ENCODE measurements around the gene KIF6. TPM values are rescaled to one million over a fixed set of nuclear protein-coding genes. Genes with fewer than 3 reads are reported as not detected.
A peak's percentile ranks its signal among the peaks of the same experiment; 100 is the strongest.
"Not testable (repeated sequence)": the region's sequence is repeated elsewhere in the genome, so short reads cannot be mapped to it uniquely, and the experiment has no call there.

KIF6 gene
- polyA plus RNA-seq, 4 donors = 0.72 to 5.5 (median 4.1) TPM

DNA sequence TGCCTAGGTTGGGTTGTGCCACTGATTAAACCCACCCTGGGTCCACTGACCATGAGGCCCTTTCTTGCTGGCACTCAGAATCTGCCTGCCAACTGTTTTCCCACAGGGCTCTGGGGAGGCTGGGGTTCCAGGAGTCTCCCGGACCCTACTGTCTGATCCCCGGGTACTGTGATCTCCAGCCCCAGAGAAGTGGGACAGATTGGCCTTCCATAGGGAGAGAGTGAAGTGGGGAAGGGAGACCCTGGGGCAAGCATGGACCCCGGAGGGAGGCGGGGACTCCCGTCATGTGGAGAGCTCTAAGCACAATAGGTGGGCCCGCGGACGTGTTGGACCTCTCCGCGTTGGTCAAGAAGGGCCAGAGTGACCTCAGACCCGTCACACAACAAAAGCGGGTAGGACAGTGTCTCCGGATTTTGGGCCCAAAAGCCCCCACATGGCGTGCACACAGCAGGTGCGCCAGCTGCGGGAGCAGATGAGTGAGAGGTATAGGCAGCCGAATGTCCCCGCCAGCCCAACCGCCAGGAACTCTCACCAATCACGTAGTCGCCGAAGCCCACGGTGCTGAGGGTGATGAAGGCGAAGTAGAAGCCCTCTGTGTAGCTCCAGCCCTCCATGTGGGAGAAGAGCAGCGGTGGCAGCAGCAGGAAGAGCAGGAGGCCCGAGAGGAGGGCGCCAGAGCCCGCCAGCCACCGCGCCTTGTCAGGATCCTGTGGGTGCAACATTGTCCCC lies 421.6 kb downstream of the KIF6 start:
- DNase-seq (ENCODE audit: low read depth in 4 of 4, low spot score in 3 of 4) = no peak

DNA sequence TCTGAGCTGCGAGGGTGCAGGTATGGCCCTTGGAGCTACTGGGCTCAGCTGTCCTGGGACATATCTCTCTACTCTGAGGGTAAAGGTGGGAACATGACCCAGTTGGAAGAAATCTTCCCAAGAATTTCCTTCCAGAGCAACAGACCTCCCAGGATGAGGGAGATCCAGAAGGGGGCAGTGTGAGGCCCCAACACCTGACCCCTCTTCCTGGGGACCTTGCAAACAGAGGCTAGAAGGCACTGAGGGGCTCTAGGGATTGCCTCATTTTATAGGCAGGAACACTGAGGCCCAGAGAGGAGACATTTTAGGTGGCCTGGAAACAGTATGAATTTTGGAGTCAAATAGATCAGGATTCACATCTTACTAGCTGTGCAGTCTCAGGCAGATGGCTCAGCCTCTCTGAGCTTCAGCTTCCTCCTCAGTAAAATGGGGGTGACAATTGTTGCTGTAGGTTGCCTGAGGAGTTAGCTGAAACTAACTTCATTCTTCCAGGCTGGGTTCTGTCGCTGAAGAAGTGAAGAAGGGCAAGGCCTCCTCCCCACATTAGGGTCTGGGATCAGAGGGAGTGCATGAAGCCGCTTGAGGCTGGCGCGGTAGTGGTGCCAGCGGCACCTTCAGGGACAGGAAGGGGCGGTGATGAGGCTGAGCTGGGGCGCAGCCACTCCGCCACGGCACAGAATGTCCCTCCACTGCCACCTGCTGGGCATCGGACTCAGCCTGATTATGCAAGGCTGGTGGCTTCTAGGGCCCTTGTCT lies 422.4 kb downstream of the KIF6 start:
- DNase-seq (ENCODE audit: low read depth in 4 of 4, low spot score in 3 of 4) = peak in 2 of 4 donors; percentile 34 to 62

DNA sequence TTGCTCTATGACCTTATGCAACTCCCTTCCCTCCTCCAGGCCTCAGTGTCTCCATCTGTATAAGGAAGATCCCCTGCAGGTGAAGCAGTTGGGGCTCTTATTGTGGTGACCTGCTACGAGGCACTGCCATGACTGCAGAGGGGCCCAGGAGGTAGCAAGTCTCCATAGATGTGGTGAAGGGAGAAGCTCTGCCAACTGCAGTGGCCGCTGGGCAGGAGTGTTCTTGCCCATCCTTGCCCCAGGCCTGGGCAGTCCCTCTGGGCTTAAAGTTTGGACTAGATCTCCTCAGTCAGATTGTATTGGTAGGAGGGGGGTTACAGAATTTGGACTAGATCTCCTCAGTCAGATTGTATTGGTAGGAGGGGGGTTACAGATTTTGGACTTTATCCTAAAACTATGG lies 423.2 kb downstream of the KIF6 start:
- DNase-seq (ENCODE audit: low read depth in 4 of 4, low spot score in 3 of 4) = no peak

DNA sequence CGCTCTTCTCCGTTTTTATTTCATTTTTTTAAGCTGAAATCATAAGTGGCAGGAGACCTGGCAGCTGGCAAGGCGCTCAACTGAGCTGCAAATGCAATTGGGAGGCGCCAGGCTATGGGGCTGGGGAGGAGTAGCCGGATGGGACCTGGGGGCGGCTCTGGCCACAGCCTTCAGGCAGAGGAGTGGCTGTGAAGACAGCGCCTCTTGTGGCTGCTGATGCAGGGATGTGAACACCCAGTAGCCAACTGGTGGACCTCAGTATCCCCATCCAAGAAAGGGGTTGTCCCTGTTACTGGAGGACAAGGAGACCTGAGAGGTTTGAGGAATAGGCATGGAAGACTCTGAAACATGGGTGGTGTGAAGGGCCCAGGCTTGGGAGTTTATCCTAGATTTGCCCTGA lies 423.6 kb downstream of the KIF6 start:
- DNase-seq (ENCODE audit: low read depth in 4 of 4, low spot score in 3 of 4) = no peak

DNA sequence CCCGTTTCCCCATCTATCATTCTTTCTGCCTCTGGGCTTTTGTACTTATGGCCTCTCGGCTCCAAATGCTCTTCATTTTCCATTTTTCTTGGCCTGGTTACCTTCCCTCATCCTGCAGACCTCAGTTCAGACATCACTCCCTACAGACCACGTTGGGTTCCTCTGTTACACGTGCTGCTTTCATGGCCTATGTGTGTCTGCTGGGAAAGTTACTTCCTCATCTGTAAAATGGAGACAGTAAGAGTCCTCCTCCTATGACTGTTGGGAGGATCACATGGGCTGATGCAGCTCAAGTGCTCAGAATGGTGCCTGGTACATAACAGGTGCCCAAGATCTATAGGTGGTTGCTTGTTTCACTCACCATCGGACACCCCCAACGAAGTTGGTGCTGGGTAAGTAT lies 424.5 kb downstream of the KIF6 start:
- no peak for DNase-seq (ENCODE audit: low read depth in 4 of 4, low spot score in 3 of 4)

DNA sequence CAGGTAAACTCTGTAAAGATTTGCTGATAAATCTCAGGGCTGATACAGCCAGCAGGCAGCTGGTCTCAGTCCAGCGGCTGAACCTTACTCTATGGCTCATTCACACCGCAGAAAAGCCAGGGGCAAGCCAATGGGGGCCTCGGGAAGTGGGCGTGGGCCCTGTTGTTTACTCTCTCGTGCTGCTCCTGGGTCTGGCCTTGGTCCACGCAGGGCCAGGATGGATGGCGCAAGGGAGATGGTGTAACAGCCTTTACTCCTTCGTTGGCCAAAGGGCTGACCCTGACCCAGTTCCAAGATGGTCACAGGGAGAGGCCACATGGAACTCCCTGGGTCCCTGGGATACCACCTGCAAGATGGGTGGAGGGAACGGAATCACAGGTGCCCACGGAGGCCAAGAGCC lies 427.1 kb downstream of the KIF6 start:
- no peak for DNase-seq (ENCODE audit: low read depth in 4 of 4, low spot score in 3 of 4)

DNA sequence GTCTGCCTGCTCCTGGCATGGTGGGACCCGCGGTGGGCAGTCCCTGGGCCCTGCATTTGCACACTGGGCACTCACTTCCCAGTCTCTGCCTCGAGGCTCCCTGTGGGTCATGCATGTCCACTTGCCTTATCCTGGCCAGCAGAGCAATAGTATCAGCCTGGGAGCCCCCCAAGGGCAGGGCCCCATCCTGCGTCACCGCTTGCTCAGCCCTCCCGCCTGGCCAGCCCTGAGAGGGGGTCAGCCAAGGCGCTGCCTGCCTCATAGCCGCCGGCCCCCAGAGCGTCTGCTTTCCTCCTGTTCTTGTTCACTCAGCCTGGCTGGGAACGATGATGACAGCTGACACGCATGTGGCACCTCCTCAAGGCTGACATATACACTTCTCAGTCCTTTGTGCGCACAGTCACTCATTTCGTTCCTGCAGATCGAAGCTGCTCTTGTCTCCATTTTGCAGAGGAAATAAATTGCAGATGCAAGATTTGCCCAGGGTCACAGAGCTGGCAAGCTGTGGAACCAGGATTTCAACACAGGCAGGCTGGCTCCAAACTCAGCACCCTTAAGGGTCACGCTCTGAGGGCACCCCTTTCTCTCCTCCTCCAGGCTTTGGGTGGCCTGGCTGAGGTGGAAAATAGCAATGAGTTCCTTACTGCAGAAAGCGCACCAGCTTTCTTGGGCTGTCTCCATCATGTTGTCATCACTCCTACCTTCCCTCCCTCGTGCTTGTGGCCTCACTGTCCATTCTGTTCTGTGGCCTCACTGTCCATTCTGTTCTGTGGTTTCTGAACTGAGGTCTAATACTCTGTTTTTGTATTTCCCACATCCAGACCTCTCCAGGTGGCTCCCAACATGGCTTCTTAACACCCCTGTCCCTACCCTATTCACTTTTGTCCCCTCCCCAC lies 428.2 kb downstream of the KIF6 start:
- no peak for DNase-seq (ENCODE audit: low read depth in 4 of 4, low spot score in 3 of 4)

DNA sequence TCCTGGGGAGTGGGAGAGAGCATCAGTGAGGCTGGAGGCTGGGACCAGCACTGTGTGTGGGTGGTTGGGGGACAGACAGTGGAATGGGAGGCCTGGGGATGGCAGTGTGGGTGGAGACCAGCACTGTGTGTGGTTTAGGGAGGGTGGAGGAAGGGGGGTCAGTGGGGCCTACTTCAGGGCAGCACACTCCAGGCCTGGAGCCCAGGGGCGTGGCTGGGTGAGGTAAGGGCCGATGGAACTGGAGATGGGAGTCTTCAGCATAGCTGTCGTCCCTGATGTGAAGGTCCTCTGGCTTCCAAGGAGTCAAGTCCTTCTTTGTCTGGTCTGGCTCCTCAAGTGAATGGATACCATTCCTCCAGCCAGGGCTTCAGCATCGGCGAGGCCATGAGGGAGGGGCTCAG lies 429.6 kb downstream of the KIF6 start:
- no peak for DNase-seq (ENCODE audit: low read depth in 4 of 4, low spot score in 3 of 4)

DNA sequence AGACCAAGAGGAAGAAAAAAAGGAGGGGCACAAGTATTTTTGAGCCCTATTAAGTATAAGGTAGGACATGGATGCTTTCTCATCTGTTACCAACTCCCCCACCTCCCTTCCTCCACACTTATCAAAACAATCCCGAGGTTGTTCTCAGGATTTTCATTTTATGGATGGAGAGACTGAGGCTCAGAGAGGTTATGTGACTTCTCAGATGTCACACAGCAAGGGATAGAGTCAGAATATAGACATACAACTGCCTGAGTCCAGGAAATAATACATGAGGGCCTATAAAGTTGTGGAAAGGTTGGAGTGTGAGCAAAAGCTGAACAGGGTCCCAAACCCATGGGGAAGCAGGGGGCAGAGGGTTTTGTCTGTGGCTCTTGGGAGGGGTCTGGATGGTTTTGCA lies 430.3 kb downstream of the KIF6 start:
- DNase-seq (ENCODE audit: low read depth in 4 of 4, low spot score in 3 of 4) = no peak

DNA sequence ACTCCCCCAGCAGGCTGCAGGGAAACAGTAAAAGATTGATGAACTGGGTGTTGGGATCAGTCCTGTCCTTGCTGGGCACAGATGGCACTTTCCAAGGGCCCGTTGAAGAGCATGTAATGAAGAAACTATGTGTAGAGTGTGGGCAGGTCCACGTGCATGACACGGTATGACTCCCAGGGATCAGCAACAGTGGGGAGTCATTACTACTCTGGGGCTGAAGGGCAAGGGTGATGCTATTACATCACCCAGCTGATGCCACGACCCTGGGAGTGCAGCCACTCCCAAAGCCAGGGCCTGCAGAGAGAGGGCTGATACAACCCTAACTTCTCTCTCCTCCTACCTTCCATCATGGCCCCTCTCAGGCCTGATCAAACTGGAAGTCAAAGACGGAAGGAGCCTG lies 431.1 kb downstream of the KIF6 start:
- DNase-seq (ENCODE audit: low read depth in 4 of 4, low spot score in 3 of 4) = no peak

DNA sequence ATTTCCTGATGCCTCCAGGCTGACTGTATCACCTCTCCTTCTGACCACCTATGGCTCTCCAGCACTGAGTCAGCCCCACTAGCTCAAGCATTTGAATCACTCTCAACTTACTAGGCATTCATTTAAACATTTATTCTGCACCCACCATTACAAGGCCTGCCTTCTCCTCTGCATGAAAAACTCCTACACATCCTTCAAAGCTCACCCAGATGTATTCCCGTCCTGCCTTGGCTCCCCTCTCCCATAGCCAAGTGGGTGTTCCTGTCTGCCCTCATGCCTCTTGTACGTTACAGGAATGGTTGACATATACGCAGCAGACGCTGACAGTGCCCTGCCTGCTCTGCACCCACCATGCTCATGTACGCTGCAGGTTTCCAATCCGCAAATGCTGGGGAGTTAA lies 432.6 kb downstream of the KIF6 start:
- DNase-seq (ENCODE audit: low read depth in 4 of 4, low spot score in 3 of 4) = no peak

DNA sequence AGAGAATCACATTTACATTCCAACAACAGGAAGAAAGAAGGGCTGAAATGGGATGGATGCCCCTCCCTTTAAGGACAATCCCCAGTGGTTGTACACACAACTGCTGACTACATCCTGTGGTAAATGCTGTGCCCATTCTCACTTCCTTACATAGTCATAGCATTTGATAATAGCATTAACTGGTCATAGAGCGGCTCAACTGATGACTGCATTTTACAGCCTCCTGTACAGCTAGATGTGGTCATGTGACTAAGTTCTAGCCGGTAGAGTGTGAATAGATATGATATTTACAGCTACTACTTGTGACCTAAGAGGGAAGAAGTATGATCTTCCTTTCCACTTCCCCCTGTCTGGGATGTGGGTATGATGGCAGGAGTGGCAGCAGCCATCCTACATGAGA lies 435.7 kb downstream of the KIF6 start:
- DNase-seq (ENCODE audit: low read depth in 4 of 4, low spot score in 3 of 4) = no peak

DNA sequence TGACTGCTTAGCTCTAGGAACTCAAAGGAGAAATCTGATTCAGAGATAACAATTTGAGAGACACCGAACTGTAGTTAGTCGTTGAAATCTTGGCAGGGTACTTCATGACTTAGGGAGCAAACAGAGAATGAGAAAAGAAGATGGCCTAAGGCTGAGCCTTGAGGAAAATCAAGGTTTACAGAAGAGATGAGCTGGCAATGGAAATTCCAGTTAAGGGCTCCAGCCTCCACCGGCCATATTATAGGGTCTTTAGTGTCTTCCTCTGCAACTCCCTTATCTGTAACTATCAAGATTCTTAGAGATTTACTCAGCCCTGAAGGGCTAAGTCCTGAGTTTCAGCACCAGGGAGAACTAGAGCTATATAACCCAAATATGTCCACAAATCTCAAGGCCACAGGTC lies 437.6 kb downstream of the KIF6 start:
- DNase-seq (ENCODE audit: low read depth in 4 of 4, low spot score in 3 of 4) = no peak

DNA sequence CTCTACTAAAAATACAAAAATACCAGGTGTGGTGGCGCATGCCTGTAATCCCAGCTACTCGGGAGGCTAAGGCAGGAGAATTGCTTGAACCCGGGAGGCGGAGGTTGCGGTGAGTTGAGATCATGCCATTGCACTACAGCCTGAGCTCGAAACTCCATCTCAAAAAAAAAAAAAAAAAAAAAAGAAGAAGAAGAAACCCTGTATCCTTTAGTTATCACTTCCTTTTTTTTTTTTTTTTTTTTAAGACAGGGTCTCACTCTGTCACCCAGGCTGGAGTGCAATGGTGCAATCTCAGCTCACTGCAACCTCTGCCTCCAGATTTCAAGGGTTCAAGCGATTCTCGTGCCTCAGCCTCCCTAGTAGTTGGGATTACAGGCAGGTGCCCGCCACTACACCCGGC lies 438.6 kb downstream of the KIF6 start:
- not testable (repeated sequence) for DNase-seq (ENCODE audit: low read depth in 4 of 4, low spot score in 3 of 4)

DNA sequence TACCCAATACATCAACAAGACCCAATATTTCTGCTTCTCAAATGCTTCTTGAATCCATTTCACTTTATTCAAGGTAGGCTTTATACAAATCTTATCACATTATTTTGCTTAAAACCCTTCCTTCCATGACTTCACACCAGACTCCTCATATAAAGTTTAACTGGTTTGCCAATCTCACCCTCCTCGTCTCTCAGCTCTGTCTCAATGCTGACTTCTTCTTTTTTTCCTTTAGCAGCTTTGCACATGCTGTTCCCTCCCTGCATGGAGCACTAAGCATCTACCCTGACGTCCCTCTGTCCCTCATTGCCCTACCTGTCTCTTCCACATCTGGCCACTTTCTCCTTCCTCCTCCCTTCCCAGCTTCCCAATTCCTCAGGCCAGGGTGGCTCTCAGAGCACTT lies 442.4 kb downstream of the KIF6 start:
- DNase-seq (ENCODE audit: low read depth in 4 of 4, low spot score in 3 of 4) = no peak

DNA sequence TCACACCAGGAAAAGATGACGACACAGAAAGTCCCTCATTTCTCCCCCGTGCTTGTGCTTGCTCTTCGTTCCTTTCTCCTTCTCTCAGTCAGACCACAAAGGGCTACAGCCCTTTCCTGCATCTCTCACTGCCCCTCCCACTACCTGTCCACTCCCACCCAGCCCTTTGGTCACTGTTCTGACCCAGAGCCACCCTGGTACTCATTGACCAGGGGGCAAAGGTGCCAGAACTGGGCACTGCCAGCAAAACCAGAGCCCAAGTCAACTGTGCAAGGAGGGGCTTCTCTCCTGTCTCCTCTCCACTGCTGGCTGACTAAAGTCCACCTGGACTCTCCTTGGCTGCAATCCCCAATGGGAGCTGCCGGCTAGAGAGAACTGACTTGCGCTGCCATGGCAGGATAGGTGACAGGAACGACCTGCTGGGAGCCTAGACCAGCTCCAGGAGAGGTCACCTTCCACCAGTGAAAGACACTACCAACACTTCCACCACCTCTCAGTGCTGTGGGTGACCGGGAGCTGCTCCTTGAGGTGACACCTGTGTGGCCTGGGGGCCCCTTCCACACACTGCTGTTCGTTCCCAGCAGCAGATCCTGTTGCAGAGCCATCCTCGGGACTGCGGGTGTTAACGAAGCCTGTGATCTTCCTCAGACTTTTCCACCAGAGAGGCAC lies 443.8 kb downstream of the KIF6 start:
- no peak for DNase-seq (ENCODE audit: low read depth in 4 of 4, low spot score in 3 of 4)

DNA sequence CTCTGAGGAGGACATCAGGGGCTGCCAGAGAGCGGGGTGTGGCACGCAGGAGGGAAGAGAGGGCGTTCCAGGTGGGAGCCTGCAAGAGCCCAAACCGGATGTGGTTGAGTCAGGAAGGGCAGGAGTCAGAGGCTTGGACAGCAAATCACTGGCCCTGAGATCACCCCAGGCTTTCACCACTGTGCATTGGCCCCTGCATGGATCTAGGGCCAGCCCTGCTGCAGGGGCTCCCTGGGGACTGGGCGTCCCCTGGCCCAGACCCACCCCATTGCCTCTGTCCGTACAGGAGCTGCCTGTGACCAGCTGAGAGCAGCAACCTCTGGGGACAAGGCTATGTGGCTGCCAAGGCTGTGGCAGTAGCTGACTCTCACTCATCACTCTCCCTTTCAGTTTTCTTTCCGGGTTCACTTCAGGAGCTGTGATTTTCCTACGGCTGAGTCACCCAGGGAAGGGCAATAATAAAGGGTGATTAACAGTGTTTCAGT lies 444.9 kb downstream of the KIF6 start:
- DNase-seq (ENCODE audit: low read depth in 4 of 4, low spot score in 3 of 4) = no peak

All from left renal pelvis (tissue), 4 donors.